Natural killer cell (primary cell): ENCODE measurements around the gene HERPUD2. TPM values are rescaled to one million over a fixed set of nuclear protein-coding genes. Genes with fewer than 3 reads are reported as not detected.

Experiments used
- ATAC-seq, 3 donors: fragments of 150-1000 bp in 2 of 3; fragments of 200-7000 bp in 1 of 3; cut with Tn5 transposase; 1 replicate in 1 of 3; 2 replicates in 2 of 3; pipeline ENCODE4 v1.10.0; 2021; ENCODE audit warnings: mild to moderate bottlenecking in 2 of 3, moderate library complexity in 2 of 3
- DNase-seq, 2 donors: peaks; one replicate each; pipeline versions ENCODE4 v3.0.0 to v3.0.0-alpha.2; 2013 to 2021; ENCODE audit warnings: mixed read lengths in 1 of 2
- H3K27ac ChIP-seq: one replicate; pipeline ENCODE4 v1.5.1; 2013; ENCODE audit warnings: mild to moderate bottlenecking, low read length
- H3K27me3 ChIP-seq: one replicate; pipeline ENCODE4 v1.6.1; 2013; ENCODE audit warnings: low read length; ENCODE audit not compliant: control insufficient read depth, insufficient read depth
- H3K36me3 ChIP-seq: one replicate; pipeline ENCODE4 v1.6.1; 2013; ENCODE audit warnings: low read length; ENCODE audit not compliant: control insufficient read depth, insufficient read depth
- H3K4me1 ChIP-seq: one replicate; pipeline ENCODE4 v1.6.1; 2013; ENCODE audit warnings: low read length; ENCODE audit not compliant: control insufficient read depth, insufficient read depth
- H3K4me3 ChIP-seq: one replicate; pipeline ENCODE4 v1.5.1; 2013; ENCODE audit warnings: low read length
- H3K9me3 ChIP-seq: one replicate; pipeline ENCODE4 v1.6.1; 2013; ENCODE audit warnings: low read length; ENCODE audit not compliant: control insufficient read depth, insufficient read depth
- H3K27ac Mint-ChIP-seq, 2 donors: one replicate each; pipeline ENCODE4 v1.8.0; 2022; ENCODE audit warnings: mild to moderate bottlenecking in 2 of 2, mixed read lengths in 2 of 2, moderate library complexity in 1 of 2
- H3K27me3 Mint-ChIP-seq, 2 donors: one replicate each; pipeline ENCODE4 v1.8.0; 2022; ENCODE audit warnings: low read depth in 2 of 2, mixed read lengths in 2 of 2
- H3K36me3 Mint-ChIP-seq: one replicate; pipeline ENCODE4 v1.8.0; 2022; ENCODE audit warnings: mixed read lengths
- H3K4me1 Mint-ChIP-seq, 2 donors: one replicate each; pipeline ENCODE4 v1.8.0; 2022; ENCODE audit warnings: mixed read lengths in 2 of 2
- H3K4me3 Mint-ChIP-seq: one replicate; pipeline ENCODE4 v1.8.0; 2022; ENCODE audit warnings: mild to moderate bottlenecking, moderate library complexity, mixed read lengths
- H3K9me3 Mint-ChIP-seq, 2 donors: one replicate each; pipeline ENCODE4 v1.8.0; 2022; ENCODE audit warnings: mixed read lengths in 2 of 2
- WGBS: methylation state at CpG from one replicate; pipeline ENCODE4 v1.1.7; 2013; ENCODE audit warnings: missing lambda C conversion rate; ENCODE audit not compliant: insufficient coverage; 5-methylcytosine and 5-hydroxymethylcytosine counted together
- intact Hi-C: fragments of 100-400 bp; cut with micrococcal nuclease; formaldehyde crosslinking; loops from one replicate; pipeline ENCODE4 v1.14.2; 2022
- total RNA-seq, 4 donors: library from RNA; stranded (reverse); fragments of 120-200 nt in 1 of 4; gene quantifications; one replicate each; pipeline versions ENCODE4 v1.2.3 to v1.2.4, GENCODE V29; 2013 to 2022
- TF ChIP-seq, protein P1 (sequence below): fragments of 200-600 bp; IDR thresholded peaks from one replicate; pipeline ENCODE4 v1.8.0; 2022; ENCODE audit warnings: antibody characterized with exemption

HERPUD2 gene
- total RNA-seq, 3 donors from 2014 or later (not counting 1 experiment from before 2014, with no cell fraction given) = 103 to 112 (median 111) TPM

DNA sequence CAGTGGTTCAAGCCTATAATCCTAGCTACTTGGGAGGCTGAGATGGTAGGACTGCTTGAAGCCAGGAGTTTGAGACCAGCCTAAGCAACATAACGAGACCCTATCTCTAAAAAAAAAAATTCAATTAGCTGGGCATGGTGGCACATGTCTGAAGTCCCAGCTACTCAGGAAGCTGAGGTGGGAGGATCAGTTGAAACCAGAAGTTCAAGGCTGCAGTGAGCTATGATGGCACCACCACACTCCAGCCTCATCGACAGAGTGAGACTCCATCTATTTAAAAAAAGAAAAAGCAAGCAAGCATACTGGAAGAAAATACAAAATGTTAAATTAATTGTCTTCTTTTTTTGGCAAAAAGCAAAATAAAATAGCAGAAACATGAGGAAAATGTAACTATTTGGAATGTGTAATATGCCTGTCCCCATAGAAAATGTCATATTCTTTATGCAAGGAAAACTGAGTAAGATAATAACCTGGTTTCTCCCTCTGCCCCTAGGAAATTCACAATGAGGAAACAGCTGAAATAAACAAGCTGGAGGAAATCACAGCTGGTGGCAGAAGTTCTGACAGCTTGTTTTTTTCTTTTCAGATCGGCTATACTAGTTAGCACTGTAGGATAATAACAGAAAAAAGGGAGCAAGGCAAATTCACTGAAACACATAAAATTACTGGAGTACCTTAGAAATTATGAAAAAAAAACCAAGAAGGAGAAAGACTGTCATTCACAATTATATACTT lies 48.5 kb downstream of the HERPUD2 start:
- no peaks in the 10 kb centered on the region for H3K36me3 Mint-ChIP-seq
- H3K4me1 Mint-ChIP-seq = peaks cover 78 to 81% of the 10 kb centered on the region in 2 donors
- H3K9me3 Mint-ChIP-seq = no peaks in the 10 kb centered on the region
- WGBS = no CpG with 5 or more reads among the region's 3 CpGs
- Histone ChIP-seq H3K4me1 (peaks cover 22% of the 10 kb centered on the region), H3K9me3 (no peaks in the 10 kb centered on the region), H3K36me3 (peaks cover 10% of the 10 kb centered on the region), H3K27ac (peak overlapping the region; percentile 4), H3K27me3 (no peaks in the 10 kb centered on the region), H3K4me3 (no peak overlapping the region)
- DNase-seq = no peak
- H3K4me3 Mint-ChIP-seq = peak overlapping the region; percentile 79
- H3K27me3 Mint-ChIP-seq = no peaks in the 10 kb centered on the region
- TF ChIP-seq, protein P1, sequence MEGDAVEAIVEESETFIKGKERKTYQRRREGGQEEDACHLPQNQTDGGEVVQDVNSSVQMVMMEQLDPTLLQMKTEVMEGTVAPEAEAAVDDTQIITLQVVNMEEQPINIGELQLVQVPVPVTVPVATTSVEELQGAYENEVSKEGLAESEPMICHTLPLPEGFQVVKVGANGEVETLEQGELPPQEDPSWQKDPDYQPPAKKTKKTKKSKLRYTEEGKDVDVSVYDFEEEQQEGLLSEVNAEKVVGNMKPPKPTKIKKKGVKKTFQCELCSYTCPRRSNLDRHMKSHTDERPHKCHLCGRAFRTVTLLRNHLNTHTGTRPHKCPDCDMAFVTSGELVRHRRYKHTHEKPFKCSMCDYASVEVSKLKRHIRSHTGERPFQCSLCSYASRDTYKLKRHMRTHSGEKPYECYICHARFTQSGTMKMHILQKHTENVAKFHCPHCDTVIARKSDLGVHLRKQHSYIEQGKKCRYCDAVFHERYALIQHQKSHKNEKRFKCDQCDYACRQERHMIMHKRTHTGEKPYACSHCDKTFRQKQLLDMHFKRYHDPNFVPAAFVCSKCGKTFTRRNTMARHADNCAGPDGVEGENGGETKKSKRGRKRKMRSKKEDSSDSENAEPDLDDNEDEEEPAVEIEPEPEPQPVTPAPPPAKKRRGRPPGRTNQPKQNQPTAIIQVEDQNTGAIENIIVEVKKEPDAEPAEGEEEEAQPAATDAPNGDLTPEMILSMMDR = no peak
- intact Hi-C loops = no loop called here
- peak overlapping the region; percentile 39 to 78 for H3K27ac Mint-ChIP-seq
- peak; percentile 33 to 41 (median 40) for ATAC-seq

DNA sequence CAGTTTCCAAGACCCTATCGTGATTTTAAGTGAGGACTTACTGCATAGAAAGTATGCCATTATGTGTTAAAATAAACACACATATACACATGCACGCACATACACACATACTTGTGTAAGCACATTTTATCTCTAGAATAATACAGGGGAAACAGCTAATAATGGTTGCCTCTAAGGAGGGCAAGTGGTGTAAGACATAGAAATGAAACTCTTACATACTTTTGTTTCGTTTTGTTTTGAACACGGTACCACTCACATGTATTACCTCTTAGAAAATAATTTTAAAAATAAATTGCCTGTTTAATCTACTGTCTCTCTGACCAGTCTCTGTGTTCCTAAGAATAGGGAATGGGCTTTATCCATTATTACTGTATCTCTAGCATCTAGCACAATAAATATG lies 49.2 kb downstream of the HERPUD2 start:
- Histone ChIP-seq H3K27ac (no peak overlapping the region), H3K4me3 (no peak overlapping the region), H3K36me3 (peaks cover 10% of the 10 kb centered on the region), H3K27me3 (no peaks in the 10 kb centered on the region), H3K9me3 (no peaks in the 10 kb centered on the region), H3K4me1 (peaks cover 15% of the 10 kb centered on the region)
- Mint-ChIP-seq H3K4me3 (no peak overlapping the region), H3K27ac (peak overlapping the region; percentile 39 to 78), H3K36me3 (no peaks in the 10 kb centered on the region), H3K27me3 (no peaks in the 10 kb centered on the region), H3K4me1 (peaks cover 75 to 79% of the 10 kb centered on the region in 2 donors), H3K9me3 (no peaks in the 10 kb centered on the region)
- no peak for ATAC-seq
- 83% methylated on average over 1 of the region's 4 CpGs for WGBS
- no peak for DNase-seq
- intact Hi-C loops = no loop called here
- TF ChIP-seq, protein P1 = no peak

DNA sequence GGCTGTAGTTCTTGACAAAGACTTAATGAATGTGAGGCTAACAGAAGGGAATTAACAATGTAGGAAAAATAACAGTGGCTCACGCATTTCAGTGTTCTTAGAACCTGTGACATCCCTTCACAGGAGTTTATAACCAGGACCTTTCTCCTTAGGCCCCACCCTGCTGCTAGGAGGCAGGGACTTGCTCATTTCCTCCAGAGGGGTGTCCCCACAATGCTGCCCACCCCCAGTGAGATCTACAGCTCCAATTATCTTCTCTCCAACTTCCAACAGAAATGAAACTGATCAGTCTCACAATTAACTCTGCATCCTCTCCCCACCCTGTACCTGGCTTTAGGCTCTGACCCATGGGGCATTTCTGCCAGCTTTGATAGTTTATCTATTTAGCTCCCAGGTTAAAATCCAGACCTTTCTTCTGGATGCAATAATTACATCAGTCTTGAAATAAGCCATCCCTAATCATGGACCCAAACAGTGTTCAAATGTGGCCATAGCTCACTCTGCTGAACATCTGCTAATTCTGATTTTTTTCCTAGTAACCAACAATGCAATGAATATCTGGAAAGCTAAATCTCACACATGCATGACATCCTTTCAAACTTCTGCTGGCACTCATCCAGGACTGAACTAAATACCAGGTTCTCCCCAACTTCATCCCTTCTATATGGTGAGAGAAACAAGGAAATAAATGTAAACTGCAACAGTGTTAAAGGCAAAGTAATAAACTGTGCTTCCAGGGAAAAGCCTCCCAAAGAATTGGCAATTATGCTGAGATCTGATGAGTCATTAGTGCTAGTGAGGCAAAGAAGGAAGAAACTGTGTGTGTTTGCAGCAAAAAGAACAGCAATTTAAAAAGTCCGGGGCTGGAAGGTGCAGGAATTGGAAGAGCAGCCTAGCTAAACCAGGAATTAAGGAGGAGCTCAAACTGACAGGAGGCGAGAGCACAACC lies 64.6 kb downstream of the HERPUD2 start:
- Mint-ChIP-seq H3K27me3 (no peaks in the 10 kb centered on the region), H3K4me3 (no peak overlapping the region), H3K4me1 (peaks cover 9 to 12% of the 10 kb centered on the region in 2 donors), H3K9me3 (no peaks in the 10 kb centered on the region), H3K27ac (peak overlapping the region; percentile 55 to 67), H3K36me3 (peaks cover 14% of the 10 kb centered on the region)
- intact Hi-C loops = no loop called here
- H3K27ac ChIP-seq = no peak overlapping the region
- DNase-seq (no peak), ATAC-seq (peak in 1 of 3 donors; percentile 27)
- H3K27me3 ChIP-seq = no peaks in the 10 kb centered on the region
- TF ChIP-seq, protein P1 = no peak
- no peaks in the 10 kb centered on the region for H3K4me1 ChIP-seq
- no peaks in the 10 kb centered on the region for H3K9me3 ChIP-seq
- peaks cover 51% of the 10 kb centered on the region for H3K36me3 ChIP-seq
- no peak overlapping the region for H3K4me3 ChIP-seq
- WGBS = 96% methylated on average over 3 of the region's 3 CpGs
